MCF 10A (cell line): ENCODE data around the gene JMJD6. TPM values are rescaled to one million over a fixed set of nuclear protein-coding genes. Genes with fewer than 3 reads are reported as not detected.

Source experiments
- Bru-seq: library from RNA; stranded (reverse); fragments of 400-500 nt; gene quantifications from one replicate; lab custom pipeline; 2021; lab: Mats Ljungman, UMichigan
- BruChase-seq, 2 experiments: library from RNA; stranded (reverse); fragments of 400-500 nt; gene quantifications; one replicate each; lab custom pipeline; 2021; lab: Mats Ljungman, UMichigan
- BruUV-seq: library from RNA; stranded (reverse); fragments of 400-500 nt; replicated peaks from 2 replicates; lab custom pipeline; 2021; lab: Mats Ljungman, UMichigan
- CTCF ChIA-PET: fragments of 300-600 bp; sonication (Branson Sonifier 250); formaldehyde crosslinking; extraction: SDS; loops from one replicate; lab custom pipeline; 2021; ENCODE audit warnings: antibody characterized with exemption, inconsistent platforms; lab: Yijun Ruan, JAX
- POLR2A ChIA-PET: fragments of 300-600, 350-650 bp; sonication (Branson Sonifier 250); formaldehyde crosslinking; extraction: SDS; loops from one replicate; lab custom pipeline; 2020; ENCODE audit warnings: antibody characterized with exemption, inconsistent platforms; lab: Yijun Ruan, JAX
- DNase-seq: peaks from one replicate; pipeline ENCODE4 v3.0.0-alpha.2; 2018; ENCODE audit not compliant: unreplicated experiment
- H3K27ac Mint-ChIP-seq: one replicate; pipeline ENCODE4 v1.8.0; 2022; ENCODE audit warnings: mild to moderate bottlenecking, low read depth, mixed read lengths; ENCODE audit not compliant: unreplicated experiment
- H3K27me3 Mint-ChIP-seq: one replicate; pipeline ENCODE4 v1.8.0; 2022; ENCODE audit warnings: mixed read lengths; ENCODE audit not compliant: insufficient read depth, unreplicated experiment
- H3K36me3 Mint-ChIP-seq: one replicate; pipeline ENCODE4 v1.8.0; 2022; ENCODE audit warnings: mild to moderate bottlenecking, moderate library complexity, mixed read lengths; ENCODE audit not compliant: insufficient read depth, unreplicated experiment
- H3K4me1 Mint-ChIP-seq: one replicate; pipeline ENCODE4 v1.8.0; 2022; ENCODE audit warnings: mixed read lengths; ENCODE audit not compliant: insufficient read depth, unreplicated experiment
- H3K4me3 Mint-ChIP-seq: one replicate; pipeline ENCODE4 v1.8.0; 2022; ENCODE audit warnings: mild to moderate bottlenecking, moderate library complexity, mixed read lengths; ENCODE audit not compliant: unreplicated experiment
- H3K9me3 Mint-ChIP-seq: one replicate; pipeline ENCODE4 v1.8.0; 2022; ENCODE audit warnings: mixed read lengths; ENCODE audit not compliant: unreplicated experiment
- intact Hi-C: fragments of 100-400 bp; cut with micrococcal nuclease; formaldehyde crosslinking; loops from 2 replicates; pipeline ENCODE4 v1.14.1; 2022
- long read RNA-seq: library from polyadenylated mRNA; stranded (forward); transcript quantifications from one replicate; pipeline ENCODE4 v2.0.0, GENCODE V29; 2022
- total RNA-seq: library from RNA; stranded (reverse); gene quantifications from 2 replicates; pipeline ENCODE4 v1.2.3, GENCODE V29; 2022
- TF ChIP-seq, protein P1 (sequence below): fragments of 200-600 bp; IDR thresholded peaks from one replicate; pipeline ENCODE4 v1.8.0; 2022; ENCODE audit warnings: antibody characterized with exemption, mild to moderate bottlenecking; ENCODE audit not compliant: unreplicated experiment

The JMJD6 gene
- total RNA-seq (29.4 and 45.8 TPM in 2 replicates), Bru-seq, nascent RNA (percentile 75 among the genes with signal in this experiment), BruChase-seq, experiment 1, labeled RNA remaining after a 6-hour chase (percentile 83 among the genes with signal in this experiment), BruChase-seq, experiment 2, labeled RNA remaining after a 2-hour chase (percentile 81 among the genes with signal in this experiment)
- long read RNA-seq, transcript JMJD6-202 (6 exons, 1,603 nt), result major isoform, 65 of 79 reads
- long read RNA-seq, partial matches to known transcripts, result 6 of 79 reads
- long read RNA-seq, other reads (novel, unspliced or antisense), result 5 of 79 reads

DNA sequence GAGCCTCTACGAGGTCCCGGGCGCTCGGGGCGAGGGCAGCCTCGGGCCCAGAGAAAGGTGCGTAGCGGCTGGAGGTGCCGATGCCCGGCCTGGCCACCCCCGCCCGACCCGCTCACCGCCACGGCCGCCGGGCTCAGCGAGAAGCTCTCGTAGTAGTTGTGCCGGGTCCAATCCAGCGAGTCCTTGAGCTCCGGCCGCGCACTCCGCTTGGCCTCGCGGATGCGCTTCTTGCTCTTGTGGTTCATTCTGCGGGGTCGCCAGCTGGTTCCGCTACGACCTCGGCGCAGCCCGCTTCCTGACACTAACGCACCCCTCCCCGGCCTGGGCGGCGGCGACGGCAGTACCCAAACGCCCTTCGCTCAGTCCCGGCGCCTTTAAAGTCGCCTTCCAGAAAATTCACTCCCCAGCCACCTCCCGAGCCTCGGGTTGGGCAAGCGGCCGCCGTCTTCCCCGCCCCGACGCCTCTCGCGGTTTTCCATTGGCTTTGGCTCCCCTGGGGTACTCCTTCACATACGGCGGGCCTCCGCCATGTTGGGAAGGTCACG, at the start of gene JMJD6:
JMJD6 (minus strand) TSS at position 376 of the 545 bp plus-strand sequence; CDS start at position 245, 131 bp downstream.
- Mint-ChIP-seq H3K36me3 (peaks cover 74% of the 10 kb centered on the region), H3K4me3 (peak within 1 kb of the TSS; percentile 90), H3K4me1 (peaks cover 6% of the 10 kb centered on the region), H3K9me3 (no peaks in the 10 kb centered on the region), H3K27me3 (no peaks in the 10 kb centered on the region), H3K27ac (peak within 1 kb of the TSS; percentile 94)
- TSS peak; percentile 72 for BruUV-seq
- POLR2A ChIA-PET, result interaction anchor here (0.6 to 5.4 kb wide), 14 partner anchors 10 to 440 kb away, joined by 3 to 150 read pairs (median 5); partner anchors contain the start of genes MFSD11, MXRA7, PRPSAP1 and RHBDF2
- CTCF ChIA-PET, result interaction anchor here (1.1 kb wide), 1 partner anchor 12 kb away, joined by 5 read pairs; no protein-coding TSS in a partner anchor
- TF ChIP-seq, protein P1, sequence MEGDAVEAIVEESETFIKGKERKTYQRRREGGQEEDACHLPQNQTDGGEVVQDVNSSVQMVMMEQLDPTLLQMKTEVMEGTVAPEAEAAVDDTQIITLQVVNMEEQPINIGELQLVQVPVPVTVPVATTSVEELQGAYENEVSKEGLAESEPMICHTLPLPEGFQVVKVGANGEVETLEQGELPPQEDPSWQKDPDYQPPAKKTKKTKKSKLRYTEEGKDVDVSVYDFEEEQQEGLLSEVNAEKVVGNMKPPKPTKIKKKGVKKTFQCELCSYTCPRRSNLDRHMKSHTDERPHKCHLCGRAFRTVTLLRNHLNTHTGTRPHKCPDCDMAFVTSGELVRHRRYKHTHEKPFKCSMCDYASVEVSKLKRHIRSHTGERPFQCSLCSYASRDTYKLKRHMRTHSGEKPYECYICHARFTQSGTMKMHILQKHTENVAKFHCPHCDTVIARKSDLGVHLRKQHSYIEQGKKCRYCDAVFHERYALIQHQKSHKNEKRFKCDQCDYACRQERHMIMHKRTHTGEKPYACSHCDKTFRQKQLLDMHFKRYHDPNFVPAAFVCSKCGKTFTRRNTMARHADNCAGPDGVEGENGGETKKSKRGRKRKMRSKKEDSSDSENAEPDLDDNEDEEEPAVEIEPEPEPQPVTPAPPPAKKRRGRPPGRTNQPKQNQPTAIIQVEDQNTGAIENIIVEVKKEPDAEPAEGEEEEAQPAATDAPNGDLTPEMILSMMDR, result no peak
- intact Hi-C loops, result no loop called here
- DNase-seq, result peak; percentile 97

DNA sequence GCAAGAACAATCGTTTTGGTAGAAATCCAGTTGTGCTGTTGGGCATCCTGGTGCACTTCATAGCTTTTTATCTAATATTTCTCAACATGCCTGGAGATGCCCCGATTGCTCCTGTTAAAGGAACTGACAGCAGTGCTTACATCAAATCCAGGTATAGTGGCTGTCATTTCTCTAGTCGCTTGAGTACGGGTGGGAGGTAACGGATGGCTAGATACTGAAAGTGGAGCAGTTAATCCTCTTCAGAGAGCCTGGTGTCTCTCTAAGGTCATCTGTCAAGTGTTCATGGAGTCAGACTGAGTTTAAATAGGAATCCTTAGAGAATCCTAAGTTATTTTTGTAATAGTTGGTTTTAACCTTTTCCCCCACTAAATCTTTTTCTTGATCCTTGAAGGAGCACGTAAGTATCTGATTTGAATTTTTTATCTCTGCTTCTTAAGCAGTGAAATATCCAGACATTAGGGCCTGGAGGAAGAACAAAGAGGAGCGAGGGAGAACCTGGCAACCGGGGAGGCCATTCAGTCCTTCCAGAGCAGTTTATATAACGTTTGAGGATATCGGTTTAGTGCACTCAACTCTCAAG, 48.7 kb upstream of the JMJD6 start:
- TF ChIP-seq, protein P1, result no peak
- Mint-ChIP-seq H3K27ac (no peak overlapping the region), H3K4me1 (peaks cover 8% of the 10 kb centered on the region), H3K36me3 (peaks cover 72% of the 10 kb centered on the region), H3K9me3 (no peaks in the 10 kb centered on the region), H3K27me3 (no peaks in the 10 kb centered on the region), H3K4me3 (no peak overlapping the region)
- intact Hi-C loops, result no loop called here
- BruUV-seq, result no TSS peak
- no peak for DNase-seq
- ChIA-PET CTCF (no interaction called here), POLR2A (no interaction called here)

DNA sequence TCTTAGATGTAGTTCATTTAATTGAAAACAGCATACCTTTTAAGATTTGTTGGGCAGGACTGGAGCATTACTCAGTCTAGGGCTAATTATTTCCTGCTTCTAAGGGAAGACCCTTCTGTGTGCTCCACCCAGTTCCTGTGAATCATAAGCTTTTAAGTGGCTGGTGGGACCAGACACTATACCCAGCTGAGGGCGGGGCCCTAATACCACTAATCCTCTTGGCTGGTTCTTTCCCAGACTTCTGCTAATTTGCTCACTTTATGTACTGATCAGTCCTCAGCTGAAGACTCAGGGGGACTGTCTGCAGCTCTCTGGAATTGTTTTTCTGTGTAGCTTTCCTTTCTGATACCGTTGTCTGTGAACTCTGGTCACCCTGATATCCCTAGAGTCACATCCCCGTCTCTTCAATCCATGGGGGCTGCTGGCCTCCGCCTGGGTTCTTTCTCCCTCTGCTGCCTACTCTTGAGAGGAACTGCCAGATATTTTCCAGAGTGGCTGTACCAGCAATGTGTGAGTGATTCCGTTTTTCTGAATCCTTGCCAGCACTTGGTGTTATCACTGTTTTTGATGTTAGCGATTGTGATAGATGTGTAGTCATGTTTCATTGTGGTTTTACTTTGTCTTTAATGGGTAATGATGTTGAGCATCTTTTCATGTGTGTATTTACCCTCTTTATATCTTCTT, 46.6 kb upstream of the JMJD6 start:
- Mint-ChIP-seq H3K4me1 (peaks cover 8% of the 10 kb centered on the region), H3K4me3 (no peak overlapping the region), H3K27me3 (no peaks in the 10 kb centered on the region), H3K36me3 (peaks cover 73% of the 10 kb centered on the region), H3K27ac (no peak overlapping the region), H3K9me3 (no peaks in the 10 kb centered on the region)
- peak; percentile 55 for DNase-seq
- TF ChIP-seq, protein P1, result no peak
- POLR2A ChIA-PET, result no interaction called here
- BruUV-seq, result no TSS peak
- CTCF ChIA-PET, result interaction anchor here (0.5 kb wide), 1 partner anchor 38 kb away, joined by 3 read pairs; no protein-coding TSS in a partner anchor
- intact Hi-C loops, result no loop called here
